ENCODE measurements around the gene BRD9. TPM values are rescaled to one million over a fixed set of nuclear protein-coding genes. Genes with fewer than 3 reads are reported as not detected.
"Not testable (repeated sequence)": the region's sequence is repeated elsewhere in the genome, so short reads cannot be mapped to it uniquely, and the experiment has no call there.

The BRD9 gene
- polyA plus RNA-seq (2013, experiment 1 of 2), result 34.5 TPM
- 28.1 TPM for polyA plus RNA-seq (2013, experiment 2 of 2)

DNA sequence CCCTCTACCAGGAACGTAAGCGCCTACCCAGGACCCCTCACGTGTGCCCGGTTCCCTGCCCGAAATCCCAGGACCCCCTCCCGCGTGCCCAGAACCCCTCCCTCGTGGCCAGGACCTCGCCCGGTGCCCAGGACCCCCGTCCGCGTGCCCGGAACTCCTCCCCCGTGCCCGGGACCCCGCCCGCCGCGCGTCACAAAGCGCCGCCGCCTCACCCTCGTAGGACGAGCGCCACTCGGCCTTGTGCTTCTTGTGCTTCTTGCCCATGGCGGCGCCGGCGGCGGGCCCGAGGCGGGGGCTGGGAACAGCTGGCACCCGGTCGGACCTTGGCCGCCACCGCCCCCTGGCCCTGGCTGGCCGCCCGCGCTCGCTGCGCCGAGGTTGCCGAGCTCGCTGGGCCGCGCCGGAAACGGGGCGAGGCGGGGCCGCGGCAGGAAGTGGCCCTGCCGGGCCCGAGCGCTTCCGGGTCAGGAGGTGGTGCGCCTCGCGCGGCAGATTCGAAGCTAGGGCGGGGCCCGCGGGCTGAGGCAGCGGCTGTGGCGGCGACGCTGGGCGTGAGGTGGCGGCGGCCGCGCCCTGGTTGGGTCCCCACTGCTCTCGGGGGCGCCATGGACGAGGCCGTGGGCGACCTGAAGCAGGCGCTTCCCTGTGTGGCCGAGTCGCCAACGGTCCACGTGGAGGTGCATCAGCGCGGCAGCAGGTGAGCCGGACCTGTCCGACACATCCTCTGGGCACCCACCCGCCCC lies at the start of gene BRD9, which contains the start of gene TRIP13:
Gene BRD9, minus strand, starts transcription at position 408 of the 743 bp plus-strand sequence. Its CDS starts 144 bp downstream, at position 264.
Gene TRIP13, plus strand, starts transcription at position 491 of the 743 bp plus-strand sequence. Its CDS starts 115 bp downstream, at position 606.
- Histone ChIP-seq H3K36me3 (ENCODE audit: control insufficient read depth, insufficient read depth, low read length) (peaks cover 72% of the 10 kb centered on the region), H3K9me3 (ENCODE audit: control insufficient read depth, low read length) (no peaks in the 10 kb centered on the region), H3K4me3 (ENCODE audit: extremely low read depth, insufficient read depth, low read length, poor library complexity, severe bottlenecking) (peak within 1 kb of the TSS; percentile 79), H3K4me1 (ENCODE audit: control insufficient read depth, insufficient read depth, low read length, poor library complexity, severe bottlenecking) (peaks cover 26% of the 10 kb centered on the region), H3K27ac (ENCODE audit: low read depth, low read length, severe bottlenecking) (peak within 1 kb of the TSS; percentile 91)
- WGBS, 2 experiments (ENCODE audit: insufficient coverage in 2 of 2), result 0 to 1% methylated on average over 30 to 78 of the region's 91 CpGs

DNA sequence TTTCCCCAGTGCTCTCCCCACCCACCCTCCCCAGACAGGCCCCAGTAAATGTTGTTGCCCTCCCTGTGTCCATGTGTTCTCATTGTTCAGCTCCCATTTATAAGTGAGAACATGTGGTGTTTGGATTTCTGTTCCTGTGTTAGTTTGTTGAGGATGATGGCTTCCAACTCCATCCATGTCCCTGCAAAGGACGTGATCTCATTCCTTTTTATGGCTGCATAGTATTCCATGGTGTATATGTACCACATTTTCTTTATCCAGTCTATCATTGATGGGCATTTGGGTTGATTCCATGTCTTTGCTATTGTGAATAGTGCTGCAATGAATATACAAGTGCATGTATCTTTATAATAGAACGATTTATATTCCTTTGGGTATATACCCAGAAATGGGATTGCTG lies 48.1 kb upstream of the BRD9 start:
- WGBS, 2 experiments (ENCODE audit: insufficient coverage in 2 of 2), result no CpG with 5 or more reads among the region's 2 CpGs
- not testable (repeated sequence) for H3K36me3 ChIP-seq (ENCODE audit: control insufficient read depth, insufficient read depth, low read length); H3K9me3 ChIP-seq (ENCODE audit: control insufficient read depth, low read length); H3K27ac ChIP-seq (ENCODE audit: low read depth, low read length, severe bottlenecking); H3K4me1 ChIP-seq (ENCODE audit: control insufficient read depth, insufficient read depth, low read length, poor library complexity, severe bottlenecking); H3K4me3 ChIP-seq (ENCODE audit: extremely low read depth, insufficient read depth, low read length, poor library complexity, severe bottlenecking)

DNA sequence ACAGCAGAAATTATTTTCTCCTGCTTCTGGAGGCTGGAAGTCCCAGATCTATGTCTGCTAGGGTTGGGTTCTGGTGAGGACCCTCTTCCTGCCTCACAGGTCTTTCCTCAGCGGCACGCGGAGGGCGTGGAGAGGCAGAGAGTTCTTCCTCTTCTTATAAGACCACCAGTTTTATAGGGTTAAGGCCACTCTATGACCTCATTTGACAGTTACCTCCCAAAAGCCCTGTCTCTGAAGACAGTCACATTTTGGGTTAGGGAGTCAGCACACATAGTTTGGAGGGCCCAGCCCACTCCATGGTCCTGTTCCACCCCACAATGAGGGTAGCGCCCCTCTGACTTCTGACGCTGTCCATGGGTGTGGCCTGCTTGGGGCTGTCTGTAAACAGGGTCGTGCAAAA lies 46.8 kb upstream of the BRD9 start:
- Histone ChIP-seq H3K9me3 (ENCODE audit: control insufficient read depth, low read length) (no peaks in the 10 kb centered on the region), H3K4me1 (ENCODE audit: control insufficient read depth, insufficient read depth, low read length, poor library complexity, severe bottlenecking) (peaks cover 4% of the 10 kb centered on the region), H3K36me3 (ENCODE audit: control insufficient read depth, insufficient read depth, low read length) (no peaks in the 10 kb centered on the region), H3K4me3 (ENCODE audit: extremely low read depth, insufficient read depth, low read length, poor library complexity, severe bottlenecking) (no peak overlapping the region), H3K27ac (ENCODE audit: low read depth, low read length, severe bottlenecking) (no peak overlapping the region)
- WGBS, 2 experiments (ENCODE audit: insufficient coverage in 2 of 2), result 73 to 89% methylated on average over 3 to 7 of the region's 7 CpGs

DNA sequence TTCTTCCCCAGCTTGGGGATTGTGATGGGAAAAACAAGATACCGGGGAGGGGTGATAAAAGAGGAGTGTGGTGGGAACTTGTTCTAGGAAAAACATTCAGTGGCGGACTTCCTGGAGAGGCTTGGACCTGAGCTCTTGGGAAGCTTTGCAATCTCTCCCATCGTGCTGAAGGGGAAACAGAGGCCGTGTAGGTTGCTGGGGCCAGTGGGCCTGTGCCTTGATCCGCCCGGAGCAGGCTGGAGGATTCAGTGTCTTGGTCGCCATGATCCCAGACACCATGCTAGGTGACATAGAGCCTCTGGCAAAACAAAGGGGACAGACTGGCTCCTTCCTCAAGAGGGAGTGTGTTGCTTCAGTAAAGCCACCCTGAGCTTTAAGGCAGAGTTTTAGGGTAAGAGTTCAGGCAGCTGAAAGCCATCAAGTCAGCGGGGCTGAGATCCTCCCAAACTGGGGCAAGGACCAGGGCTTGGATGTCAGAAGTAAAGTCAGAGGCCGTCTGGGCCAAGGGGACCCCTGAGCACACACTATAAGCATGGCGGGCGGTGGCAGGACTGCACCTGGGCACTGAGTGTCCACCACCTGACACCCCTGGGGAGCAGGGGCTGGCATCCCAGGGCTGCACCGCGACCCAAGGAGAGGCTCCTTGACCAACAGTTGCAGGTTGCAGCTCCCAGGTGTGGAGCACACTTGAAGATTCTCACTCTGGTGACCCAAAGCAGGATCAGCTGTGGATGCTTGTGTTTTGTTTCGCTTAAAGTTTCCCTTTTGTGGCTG lies 44.7 kb upstream of the BRD9 start:
- H3K4me1 ChIP-seq (ENCODE audit: control insufficient read depth, insufficient read depth, low read length, poor library complexity, severe bottlenecking), result no peaks in the 10 kb centered on the region
- H3K36me3 ChIP-seq (ENCODE audit: control insufficient read depth, insufficient read depth, low read length), result no peaks in the 10 kb centered on the region
- WGBS, 2 experiments (ENCODE audit: insufficient coverage in 2 of 2), result 83 to 92% methylated on average over 12 to 14 of the region's 14 CpGs
- H3K4me3 ChIP-seq (ENCODE audit: extremely low read depth, insufficient read depth, low read length, poor library complexity, severe bottlenecking), result no peak overlapping the region
- H3K27ac ChIP-seq (ENCODE audit: low read depth, low read length, severe bottlenecking), result no peak overlapping the region
- H3K9me3 ChIP-seq (ENCODE audit: control insufficient read depth, low read length), result no peaks in the 10 kb centered on the region

DNA sequence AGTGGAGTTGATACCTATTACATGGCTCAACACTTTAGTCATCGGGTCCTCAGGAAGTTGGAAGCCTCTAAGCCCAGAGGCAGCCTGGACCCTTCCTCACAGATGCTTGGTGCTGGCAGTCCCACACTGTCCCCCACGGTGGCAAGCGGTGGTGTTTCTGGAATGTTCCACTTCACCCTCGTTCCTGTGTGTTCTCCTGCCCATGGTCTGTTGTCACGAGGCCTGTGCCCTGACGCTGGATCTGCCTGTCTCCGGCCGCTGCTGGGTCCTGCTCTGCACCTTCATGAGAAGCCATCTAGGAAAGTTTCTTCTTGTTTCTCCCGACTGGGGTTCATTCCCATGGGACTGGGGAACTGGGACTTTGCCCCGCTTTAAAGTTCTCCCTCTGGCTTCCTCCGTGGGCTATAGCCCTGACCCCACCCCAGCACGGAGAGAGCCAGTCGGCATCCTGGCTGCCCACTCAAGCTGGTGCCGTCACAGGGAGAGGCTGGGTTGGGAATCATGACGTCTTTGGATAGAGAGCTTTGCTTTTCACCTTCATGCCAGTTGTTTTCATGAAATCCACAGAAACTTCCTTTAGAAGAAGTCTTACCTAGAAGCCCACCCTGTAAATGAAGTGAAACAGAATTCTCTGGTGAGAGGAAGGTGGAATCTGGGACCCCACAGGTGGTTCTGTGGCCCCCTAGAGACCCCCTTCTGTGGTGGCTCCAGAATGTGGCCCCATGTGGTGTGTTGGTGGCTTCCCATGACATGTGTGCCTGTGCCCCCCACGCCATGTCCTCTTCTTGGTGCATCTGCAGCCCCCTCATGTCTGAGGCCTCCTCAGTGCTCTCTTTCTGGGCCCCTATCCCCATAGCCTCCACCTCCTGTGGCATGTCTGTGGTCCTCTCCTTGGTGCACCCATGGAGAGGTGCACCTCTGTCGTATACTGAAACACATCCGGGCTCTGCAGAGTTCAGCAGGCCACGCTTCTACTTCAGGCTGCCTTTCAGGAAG lies 43.8 kb upstream of the BRD9 start:
- Histone ChIP-seq H3K27ac (ENCODE audit: low read depth, low read length, severe bottlenecking) (no peak overlapping the region), H3K4me1 (ENCODE audit: control insufficient read depth, insufficient read depth, low read length, poor library complexity, severe bottlenecking) (no peaks in the 10 kb centered on the region), H3K36me3 (ENCODE audit: control insufficient read depth, insufficient read depth, low read length) (no peaks in the 10 kb centered on the region), H3K4me3 (ENCODE audit: extremely low read depth, insufficient read depth, low read length, poor library complexity, severe bottlenecking) (no peak overlapping the region), H3K9me3 (ENCODE audit: control insufficient read depth, low read length) (no peaks in the 10 kb centered on the region)
- WGBS, 2 experiments (ENCODE audit: insufficient coverage in 2 of 2), result 89 to 95% methylated on average over 19 of the region's 19 CpGs

DNA sequence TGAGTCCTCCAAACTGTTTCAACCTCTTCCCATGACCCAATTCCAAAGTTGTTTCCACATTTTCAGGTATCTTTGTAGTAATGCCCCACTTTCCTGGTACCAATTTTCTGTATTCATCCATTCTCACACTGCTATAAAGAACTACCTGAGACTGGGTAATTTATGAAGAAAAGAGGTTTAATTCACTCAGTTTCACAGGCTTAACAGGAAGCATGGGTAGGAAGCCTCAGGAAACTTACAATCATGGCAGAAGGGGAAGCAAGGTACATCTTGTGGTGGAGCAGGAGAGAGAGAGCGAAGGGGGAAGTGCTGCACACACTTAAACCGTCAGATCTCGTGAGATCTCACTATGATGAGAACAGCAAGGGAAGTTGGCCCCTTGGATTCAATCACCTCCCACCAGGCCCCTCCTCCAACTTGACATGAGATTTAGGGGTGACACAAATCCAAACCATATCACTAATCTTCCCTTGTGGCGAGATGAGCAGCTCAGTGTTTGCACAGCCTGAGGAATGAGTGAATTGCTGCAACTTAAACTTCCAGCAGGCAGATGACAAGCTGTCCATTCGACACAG lies 43.0 kb upstream of the BRD9 start:
- Histone ChIP-seq H3K36me3 (ENCODE audit: control insufficient read depth, insufficient read depth, low read length) (no peaks in the 10 kb centered on the region), H3K9me3 (ENCODE audit: control insufficient read depth, low read length) (no peaks in the 10 kb centered on the region), H3K4me1 (ENCODE audit: control insufficient read depth, insufficient read depth, low read length, poor library complexity, severe bottlenecking) (no peaks in the 10 kb centered on the region), H3K27ac (ENCODE audit: low read depth, low read length, severe bottlenecking) (no peak overlapping the region), H3K4me3 (ENCODE audit: extremely low read depth, insufficient read depth, low read length, poor library complexity, severe bottlenecking) (no peak overlapping the region)
- 93 to 96% methylated on average over 4 to 5 of the region's 5 CpGs for WGBS, 2 experiments (ENCODE audit: insufficient coverage in 2 of 2)

DNA sequence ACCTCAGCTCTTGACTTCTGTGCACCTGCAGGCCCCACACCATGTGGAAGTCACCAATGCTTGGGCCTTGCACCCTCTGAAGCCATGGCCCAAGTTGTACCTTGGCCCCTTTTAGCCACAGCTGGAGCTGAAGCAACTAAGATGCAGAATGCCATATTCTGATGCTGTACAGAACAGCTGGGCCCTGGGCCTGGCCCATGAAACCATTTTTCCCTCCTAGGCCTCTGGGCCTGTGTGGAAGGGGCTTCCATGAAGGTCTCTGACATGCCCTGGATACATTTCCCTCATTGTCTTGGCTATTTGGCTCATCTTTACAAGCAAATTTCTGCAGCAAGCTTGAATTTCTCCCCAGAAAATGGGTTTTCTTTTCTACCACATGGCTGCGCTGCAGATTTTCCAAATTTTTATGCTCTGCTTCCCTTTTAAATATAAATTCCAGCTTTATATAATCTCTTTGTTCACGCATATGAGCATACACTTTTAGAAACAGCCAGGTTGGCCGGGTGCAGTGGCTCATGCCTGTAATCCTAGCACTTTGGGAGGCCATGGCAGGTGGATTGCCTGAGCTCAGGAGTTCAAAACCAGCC lies 41.9 kb upstream of the BRD9 start:
- H3K27ac ChIP-seq (ENCODE audit: low read depth, low read length, severe bottlenecking); H3K36me3 ChIP-seq (ENCODE audit: control insufficient read depth, insufficient read depth, low read length): not testable (repeated sequence)
- 81 to 88% methylated on average over 3 of the region's 3 CpGs for WGBS, 2 experiments (ENCODE audit: insufficient coverage in 2 of 2)

DNA sequence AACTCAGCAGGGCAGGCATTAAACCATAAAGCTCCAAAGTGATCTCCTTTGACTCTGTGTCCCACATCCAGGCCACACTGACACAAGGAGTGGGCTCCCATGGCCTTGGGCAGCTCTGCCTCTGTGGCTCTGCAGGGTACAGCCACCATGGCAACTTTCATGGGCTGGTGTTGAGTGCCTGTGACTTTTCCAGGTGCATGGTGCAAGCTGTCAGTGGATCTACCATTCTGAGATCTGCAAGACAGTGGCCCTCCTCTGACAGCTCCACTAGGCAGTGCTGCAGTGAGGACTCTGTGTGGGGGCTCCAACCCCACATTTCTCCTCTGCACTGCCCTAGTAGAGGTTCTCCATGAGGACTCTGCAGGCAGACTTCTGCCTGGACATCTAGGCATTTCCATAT lies 41.4 kb upstream of the BRD9 start:
- not testable (repeated sequence) for H3K4me3 ChIP-seq (ENCODE audit: extremely low read depth, insufficient read depth, low read length, poor library complexity, severe bottlenecking); H3K27ac ChIP-seq (ENCODE audit: low read depth, low read length, severe bottlenecking); H3K4me1 ChIP-seq (ENCODE audit: control insufficient read depth, insufficient read depth, low read length, poor library complexity, severe bottlenecking); H3K9me3 ChIP-seq (ENCODE audit: control insufficient read depth, low read length); H3K36me3 ChIP-seq (ENCODE audit: control insufficient read depth, insufficient read depth, low read length)

More for the DNA sequence above, 41.9 kb upstream of the BRD9 start:
- not testable (repeated sequence) for H3K4me1 ChIP-seq (ENCODE audit: control insufficient read depth, insufficient read depth, low read length, poor library complexity, severe bottlenecking); H3K9me3 ChIP-seq (ENCODE audit: control insufficient read depth, low read length); H3K4me3 ChIP-seq (ENCODE audit: extremely low read depth, insufficient read depth, low read length, poor library complexity, severe bottlenecking)

DNA sequence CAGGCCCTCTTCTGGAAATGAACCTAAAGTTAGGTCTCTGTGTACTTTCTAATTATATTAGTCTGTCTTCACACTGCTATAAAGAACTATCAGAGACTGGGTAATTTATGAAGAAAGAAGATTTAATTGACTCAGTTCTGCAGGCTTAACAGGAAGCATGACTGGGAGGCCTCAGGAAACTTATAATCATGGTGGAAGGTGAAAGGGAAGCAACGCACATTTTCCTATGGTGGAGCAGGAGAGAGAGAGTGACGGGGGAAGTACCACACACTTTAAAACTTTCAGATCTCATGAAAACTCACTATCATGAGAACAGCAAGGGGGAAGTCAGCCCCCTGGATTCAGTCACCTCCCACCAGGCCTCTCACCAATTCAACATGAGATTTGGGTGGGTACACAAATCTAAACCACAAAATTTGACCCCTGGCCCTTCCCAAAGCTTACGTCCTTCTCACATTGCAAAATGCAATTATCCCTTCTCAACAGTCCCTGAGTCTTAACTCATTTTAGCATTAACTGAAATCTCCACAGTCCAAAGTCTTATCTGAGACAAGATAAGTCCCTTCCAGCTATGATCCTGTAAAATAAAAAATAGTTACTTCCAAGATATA lies 40.8 kb upstream of the BRD9 start:
- H3K9me3 ChIP-seq (ENCODE audit: control insufficient read depth, low read length), result no peaks in the 10 kb centered on the region
- no peak overlapping the region for H3K4me3 ChIP-seq (ENCODE audit: extremely low read depth, insufficient read depth, low read length, poor library complexity, severe bottlenecking)
- no peaks in the 10 kb centered on the region for H3K36me3 ChIP-seq (ENCODE audit: control insufficient read depth, insufficient read depth, low read length)
- H3K4me1 ChIP-seq (ENCODE audit: control insufficient read depth, insufficient read depth, low read length, poor library complexity, severe bottlenecking), result no peaks in the 10 kb centered on the region
- WGBS, 2 experiments (ENCODE audit: insufficient coverage in 2 of 2), result 60 to 95% methylated on average over 1 to 3 of the region's 3 CpGs
- H3K27ac ChIP-seq (ENCODE audit: low read depth, low read length, severe bottlenecking), result no peak overlapping the region

All from mesodermal cell (in vitro differentiated cells).